HG03342 (cell line): Measurements from ENCODE around the gene NDUFA9.

Source experiments
- ATAC-seq: cut with Tn5 transposase; IDR thresholded peaks from one replicate; pipeline ENCODE4 v1.9.1; 2021; ENCODE audit warnings: mild to moderate bottlenecking, moderate library complexity; ENCODE audit not compliant: unreplicated experiment

Gene NDUFA9

DNA sequence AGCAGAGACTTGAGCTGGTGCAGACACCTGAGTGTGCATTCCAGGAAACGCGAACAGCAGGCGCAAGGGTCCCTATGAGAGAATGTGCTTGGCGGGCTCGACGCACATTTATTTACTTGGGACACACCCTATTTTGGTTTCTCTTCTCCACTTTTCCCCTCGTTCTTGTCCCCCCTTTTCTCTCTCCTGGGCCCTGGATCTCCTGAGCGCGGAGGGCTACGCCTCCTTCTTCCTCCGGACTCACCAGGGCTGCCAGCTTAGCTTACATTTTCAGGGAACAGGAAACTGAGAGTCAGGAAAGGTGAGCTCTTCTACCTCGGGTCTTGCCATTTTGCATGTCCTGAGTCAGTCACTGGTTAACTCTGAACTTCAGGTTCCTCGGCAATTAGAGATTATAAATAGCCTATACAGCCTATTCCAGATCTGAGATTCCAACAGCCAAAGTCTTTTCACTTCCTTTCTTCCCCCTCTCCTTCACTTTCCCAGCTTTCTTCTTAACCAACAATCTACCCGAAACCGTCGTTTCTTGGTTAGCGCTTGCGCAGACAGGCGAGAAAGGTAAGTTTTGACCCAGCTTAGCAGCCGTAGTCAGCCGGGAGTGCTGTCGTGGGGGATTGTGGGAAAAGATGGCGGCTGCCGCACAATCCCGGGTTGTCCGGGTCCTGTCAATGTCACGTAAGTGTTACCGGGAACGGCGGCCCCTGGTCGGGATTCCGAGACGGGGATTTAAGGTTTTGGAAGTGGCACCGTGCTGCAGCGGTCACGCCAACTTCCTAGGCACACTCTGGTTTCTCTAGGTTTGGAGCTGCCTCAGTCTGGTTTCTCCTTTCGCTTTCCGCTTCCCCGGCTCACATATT, at the start of gene NDUFA9, which contains the start of gene AKAP3:
Gene NDUFA9, plus strand, starts transcription at position 614 of the 857 bp plus-strand sequence. Its CDS starts 13 bp downstream, at position 627.
Gene AKAP3, minus strand, starts transcription at position 551 of the 857 bp plus-strand sequence. CDS start 10,855 bp downstream, outside the sequence.
- peak; percentile 87 for ATAC-seq

DNA sequence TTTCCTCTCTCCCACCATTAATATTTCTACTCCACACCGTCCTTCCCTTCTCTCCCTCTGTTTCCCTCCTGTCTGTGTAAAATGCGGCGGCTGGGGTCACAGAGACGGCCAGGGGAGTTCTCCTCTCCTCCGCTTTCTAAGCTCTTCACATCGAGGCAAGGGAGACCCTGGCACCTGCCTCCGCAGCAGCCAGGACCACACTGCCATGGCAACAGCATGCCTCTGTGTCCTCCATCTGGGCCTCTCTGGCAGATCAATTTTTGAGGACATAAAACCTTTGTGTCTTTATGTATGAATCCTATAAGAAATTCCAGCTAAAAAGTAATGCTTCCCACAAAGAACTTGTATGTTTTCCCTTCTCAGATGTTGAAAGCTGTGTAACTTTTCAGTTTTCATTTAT, 45.5 kb upstream of the NDUFA9 start:
- no peak for ATAC-seq

DNA sequence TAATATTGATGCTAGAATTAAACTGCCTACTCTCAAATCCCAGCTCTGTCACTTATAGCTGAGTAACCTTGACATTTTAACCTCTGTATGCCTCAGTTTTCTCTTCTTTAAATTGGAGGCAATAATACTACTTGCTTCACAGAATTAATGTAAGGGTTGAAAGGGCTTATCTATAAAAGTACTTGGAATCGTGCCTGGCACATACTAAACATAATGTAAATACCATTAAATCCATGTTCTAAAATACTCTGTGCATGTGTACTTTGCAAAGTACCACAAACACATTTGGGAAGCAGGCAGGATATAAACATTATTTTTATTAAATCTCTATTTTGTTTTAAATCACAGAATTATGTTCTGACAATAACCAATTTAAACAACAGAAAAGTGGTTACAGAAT, 45.0 kb upstream of the NDUFA9 start:
- ATAC-seq, result no peak

DNA sequence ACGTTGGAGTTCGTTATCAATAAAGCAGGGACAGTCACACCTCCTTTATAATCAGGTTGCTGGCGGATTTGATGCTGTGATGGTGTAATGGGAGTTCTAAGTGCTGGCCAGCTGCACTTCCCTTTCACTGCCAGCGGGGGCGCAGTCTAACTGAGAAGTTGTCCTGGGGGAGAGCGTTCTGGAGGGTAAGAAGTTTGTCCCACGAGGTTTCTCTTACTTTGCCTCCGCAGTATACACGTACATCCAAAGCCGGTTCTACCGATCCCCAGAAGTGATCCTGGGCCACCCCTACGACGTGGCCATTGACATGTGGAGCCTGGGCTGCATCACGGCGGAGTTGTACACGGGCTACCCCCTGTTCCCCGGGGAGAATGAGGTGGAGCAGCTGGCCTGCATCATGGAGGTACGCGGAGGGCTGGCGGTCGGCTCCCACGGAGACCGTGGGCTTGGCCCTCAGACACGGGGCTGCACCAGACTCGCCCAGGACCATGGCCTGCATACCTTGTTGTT, 44.2 kb upstream of the NDUFA9 start:
- peak; percentile 92 for ATAC-seq

DNA sequence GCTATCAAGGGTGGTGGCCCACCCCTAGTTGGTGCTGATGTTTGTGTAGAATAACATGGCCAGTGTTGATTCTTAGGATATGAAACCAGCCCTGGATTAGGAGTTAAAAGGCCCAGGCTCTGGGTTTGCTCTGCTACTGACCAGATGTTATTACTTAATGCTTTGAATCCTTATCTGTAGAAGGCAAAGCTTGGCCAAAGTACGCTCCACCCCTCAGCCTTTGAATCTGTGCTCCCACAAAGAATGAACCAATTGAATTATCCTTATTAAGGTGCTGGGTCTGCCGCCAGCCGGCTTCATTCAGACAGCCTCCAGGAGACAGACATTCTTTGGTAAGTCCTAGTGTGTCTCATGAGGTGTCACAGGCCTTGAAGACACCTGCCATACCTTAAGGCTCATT, 41.9 kb upstream of the NDUFA9 start:
- no peak for ATAC-seq

DNA sequence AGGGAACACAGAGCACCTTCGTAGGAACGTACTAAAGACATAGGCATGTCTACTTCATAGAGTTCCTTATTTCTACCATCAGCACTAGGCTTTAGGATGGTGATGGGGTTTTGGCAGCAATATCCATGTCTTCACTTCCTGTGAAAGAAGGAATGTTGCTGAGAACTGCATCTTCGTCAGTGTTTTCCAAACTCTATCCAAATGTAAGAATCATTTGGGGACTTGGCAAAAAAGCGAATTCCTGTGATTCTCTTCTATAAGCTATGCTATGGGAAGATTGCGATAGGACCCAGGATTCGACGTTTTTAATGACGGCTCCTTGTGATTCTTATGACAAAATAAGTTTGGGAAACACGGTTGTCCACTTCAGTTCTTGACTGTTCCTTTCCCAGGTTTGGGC, 39.8 kb upstream of the NDUFA9 start:
- ATAC-seq, result no peak

DNA sequence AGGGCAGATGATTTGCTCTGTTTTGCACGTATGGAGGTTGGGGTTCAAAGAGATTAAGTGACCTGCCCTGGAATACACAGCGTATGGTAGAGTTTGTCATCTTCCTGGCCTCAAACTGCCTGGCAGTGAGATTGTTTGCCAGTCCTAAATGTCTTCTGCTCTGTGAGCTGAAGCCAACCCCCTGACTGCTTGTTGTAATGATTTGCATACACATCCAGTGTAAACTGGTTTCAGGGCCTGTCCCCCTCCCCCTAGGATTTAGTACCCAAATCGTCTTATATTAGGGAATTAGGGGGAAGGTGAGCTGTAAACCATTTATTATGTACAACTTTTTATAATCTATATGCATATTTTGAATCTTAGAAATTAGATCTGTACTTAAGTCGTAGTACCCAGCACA, 38.4 kb upstream of the NDUFA9 start:
- ATAC-seq, result no peak

DNA sequence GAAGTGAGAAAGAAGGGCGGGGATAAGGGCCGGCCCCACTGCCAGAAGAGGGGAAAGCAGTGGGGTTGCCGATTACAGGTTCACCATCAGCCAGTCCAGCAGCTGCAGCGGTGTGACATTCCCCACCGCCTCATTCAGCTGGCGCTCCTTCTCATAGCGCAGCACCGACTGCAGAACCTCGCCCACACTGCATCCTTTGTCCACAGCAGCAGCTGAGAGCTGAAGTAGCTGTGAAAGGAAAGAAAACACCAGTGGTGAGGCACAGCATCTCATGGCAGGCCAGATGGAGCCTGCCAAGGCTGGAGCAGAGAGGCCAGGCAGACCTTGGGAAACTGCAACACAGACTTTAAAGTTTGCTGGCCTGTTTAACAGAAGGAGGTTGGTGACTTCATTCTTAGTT, 33.2 kb upstream of the NDUFA9 start:
- ATAC-seq, result no peak

DNA sequence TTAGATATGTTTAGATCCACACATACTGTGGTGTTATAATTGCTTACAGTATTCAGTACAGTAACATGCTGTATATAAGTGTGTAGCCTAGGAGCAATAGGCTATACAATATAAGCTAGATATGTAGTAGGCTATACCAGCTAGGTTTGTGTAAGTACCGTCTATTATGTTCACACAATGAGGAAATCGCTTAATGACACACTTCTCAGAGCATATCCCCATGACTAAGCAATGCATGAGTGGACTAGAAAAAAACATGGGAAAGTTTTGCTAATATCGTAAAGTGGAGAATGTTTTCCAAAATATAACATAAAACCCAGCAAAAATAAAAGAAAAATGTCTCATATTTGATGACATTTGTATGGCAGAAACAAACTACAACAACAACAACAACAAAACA, 27.4 kb upstream of the NDUFA9 start:
- no peak for ATAC-seq

DNA sequence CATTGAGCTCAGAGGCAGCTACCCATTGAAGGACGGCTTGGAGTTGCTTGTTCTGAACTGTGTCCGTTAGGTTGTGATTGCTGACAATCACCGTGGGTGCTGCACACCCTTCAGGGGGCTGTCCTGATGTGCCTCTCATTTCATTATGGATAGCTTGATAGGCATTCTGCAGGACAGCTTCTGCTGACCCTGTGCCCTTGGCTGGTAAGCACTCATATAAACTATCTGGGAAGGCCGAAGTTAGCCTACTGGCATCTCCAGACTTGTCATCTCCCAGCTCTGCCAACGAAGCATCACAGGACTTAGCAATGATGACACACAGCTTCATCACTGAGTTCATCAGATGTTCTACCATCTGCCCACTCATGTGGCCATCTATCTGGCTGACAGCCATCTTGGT, 22.4 kb upstream of the NDUFA9 start:
- ATAC-seq, result no peak

DNA sequence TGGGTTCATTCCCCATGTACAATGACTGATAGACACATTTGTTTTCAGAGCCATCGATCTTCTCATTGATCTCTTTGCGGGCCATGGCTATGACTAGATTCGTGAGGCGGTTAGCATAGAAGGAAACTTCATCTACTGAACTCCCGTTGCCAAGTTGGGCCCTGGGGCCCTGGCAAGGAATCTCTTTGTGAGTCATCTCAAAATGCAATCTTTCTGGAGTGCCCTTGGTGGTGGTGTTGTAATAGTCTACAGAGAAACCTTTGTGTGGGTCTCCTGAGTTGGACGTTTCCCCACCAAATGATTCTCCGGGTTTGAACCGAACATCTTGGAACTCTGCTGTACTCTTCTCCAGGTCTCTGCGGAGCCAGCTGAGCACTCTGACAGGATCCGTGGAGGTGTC, 20.5 kb upstream of the NDUFA9 start:
- no peak for ATAC-seq

DNA sequence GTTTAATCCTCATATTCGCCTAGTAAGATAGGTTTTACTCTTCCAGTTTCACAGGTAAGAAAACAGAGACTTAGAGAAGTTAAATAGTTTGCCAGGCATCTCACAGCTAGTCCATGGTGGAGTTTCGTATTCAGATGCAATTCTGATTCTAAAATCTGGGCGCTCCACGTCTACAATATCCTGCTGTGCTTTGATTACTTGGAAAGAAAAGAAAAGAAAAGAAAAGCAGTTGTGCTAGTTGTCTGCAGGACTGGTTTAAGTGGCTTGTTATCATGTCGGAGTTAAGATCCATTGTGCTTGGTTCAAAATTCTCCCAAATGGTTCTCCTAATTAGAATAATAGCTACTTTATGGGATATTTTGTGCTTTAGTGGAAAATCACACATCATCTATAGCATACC, 18.7 kb upstream of the NDUFA9 start:
- ATAC-seq, result no peak

DNA sequence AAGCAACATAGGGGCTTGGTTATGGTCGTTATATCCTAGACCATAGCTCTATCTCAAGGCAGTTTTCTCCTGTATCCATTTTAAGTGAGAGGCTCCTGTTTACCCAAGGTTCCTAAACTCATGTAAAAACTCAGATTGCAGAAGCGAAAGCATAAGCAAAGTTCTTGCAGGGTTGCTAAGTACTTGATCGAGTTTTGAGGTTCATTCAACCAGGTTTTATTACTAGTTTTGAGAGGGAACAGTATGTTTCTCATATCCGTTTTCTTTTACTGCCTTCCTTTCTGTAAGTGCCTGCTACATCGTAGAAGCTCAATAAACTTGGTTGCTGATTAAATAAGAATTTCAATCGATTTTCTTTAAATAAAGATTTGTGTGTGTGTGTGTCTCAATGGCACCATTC, 5.2 kb upstream of the NDUFA9 start:
- no peak for ATAC-seq

DNA sequence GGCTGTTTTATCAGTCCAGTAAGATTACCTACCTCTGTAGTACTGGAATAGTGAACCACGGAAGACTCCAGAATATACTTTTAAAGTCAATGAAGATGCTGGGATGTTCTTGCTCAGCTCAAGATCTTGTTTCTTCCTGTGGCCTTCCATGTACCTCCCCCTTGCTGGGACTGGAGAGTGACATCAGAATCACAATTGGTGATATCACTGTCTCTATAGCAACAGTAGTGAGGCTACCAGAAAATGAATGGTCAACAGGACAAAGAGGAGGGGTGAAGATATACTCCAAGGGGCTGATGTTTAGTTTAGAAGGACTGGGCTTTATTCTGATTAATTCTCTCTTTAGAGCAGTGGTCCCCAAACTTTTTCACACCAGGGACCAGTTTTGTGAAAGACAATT, 3.9 kb upstream of the NDUFA9 start:
- no peak for ATAC-seq

DNA sequence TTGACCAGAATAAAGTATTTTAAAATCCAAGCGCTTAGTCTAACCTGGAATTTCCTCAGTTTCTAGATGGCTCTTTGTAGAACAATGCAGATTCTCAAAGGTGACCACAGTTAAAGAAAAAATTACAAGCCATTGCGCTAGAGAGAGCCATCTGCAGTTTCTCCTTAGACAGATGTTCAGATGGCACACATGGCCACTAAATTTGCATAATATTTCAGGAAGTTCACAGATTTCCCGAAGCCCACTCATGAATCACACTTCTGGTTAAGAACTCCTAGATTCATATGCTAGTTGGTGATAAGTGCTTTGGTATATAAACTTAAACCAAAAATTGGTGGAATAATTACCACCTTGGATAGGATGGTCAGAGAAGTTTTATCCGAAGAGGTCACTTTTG, 812 bp upstream of the NDUFA9 start:
- no peak for ATAC-seq

DNA sequence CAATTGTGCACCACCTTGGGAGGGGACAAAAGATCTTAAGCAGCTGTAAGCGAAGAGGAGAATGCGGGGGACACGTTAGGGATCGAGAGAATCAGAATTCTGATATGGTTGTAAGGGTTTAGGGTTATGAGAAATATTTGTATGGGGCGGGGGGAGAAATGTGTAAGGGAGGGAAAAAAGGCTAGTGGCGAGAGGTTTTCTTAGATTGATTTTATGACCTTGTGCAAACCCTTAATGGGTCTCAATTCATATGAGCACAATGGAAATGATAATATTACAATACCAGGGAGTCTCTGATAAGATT, 396 bp downstream of the NDUFA9 start:
- ATAC-seq, result no peak

DNA sequence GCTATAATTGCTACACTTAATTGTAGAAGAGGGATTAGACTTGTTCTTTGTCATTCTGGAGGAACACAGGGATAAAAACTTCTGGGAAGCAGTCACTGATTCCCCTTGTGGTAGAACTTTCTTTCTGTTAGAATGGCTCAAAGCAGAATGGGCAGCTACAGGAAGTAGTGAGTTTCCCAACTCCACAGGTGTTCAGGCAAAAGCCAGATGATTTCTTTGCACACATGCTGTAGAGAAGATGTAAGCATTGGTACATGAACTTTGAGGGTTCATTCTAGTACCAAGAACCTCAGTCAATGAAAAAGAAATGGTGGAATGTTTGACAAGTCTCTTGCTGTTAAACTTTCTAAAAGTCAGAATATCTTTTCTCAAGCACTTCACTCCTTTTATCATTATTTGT, 4.3 kb downstream of the NDUFA9 start:
- ATAC-seq, result no peak

DNA sequence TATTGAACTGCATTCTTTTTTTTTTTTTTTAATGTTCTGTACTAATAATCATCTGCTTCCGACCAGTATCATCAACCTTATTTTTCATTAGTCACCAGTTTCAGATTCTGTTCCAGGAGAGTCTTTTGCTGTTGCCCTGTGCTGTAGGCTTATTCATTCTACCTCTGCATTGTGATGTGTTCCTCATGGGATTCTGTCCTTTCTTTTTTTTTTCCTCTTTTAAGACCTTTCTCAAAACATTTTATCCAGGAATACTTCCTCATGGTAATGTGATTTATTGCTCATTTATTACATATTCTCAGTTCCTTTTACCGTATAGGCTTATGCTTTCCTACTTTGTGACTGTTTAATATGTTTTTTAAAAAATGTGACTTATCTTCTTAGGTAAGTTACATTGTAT, 4.8 kb downstream of the NDUFA9 start:
- ATAC-seq, result no peak

DNA sequence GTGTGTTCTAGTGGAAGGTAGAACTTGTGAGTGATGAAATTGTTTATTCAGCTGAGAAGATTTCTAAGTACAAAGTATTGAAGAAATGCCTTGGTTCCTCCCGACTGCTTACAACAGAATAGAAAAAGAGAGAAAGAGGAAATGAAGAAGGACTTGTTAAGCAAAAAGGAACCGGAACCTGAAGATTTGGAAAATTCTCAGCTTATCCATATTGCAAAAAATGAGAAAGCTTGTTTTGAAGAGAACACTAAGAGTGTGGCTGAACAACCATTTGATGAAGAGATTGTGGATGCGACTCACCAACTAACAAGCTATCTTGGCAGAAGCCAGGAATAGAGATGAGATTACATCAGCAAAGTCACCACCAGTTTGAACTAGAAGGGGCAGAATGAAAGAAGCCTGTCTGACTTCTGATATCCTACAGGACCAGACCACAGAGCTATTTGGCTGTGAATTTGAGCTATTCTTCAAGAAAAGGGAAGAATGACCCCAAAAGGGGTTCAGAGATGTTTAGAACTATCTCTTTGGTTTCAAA, 15.1 kb downstream of the NDUFA9 start:
- ATAC-seq, result no peak

DNA sequence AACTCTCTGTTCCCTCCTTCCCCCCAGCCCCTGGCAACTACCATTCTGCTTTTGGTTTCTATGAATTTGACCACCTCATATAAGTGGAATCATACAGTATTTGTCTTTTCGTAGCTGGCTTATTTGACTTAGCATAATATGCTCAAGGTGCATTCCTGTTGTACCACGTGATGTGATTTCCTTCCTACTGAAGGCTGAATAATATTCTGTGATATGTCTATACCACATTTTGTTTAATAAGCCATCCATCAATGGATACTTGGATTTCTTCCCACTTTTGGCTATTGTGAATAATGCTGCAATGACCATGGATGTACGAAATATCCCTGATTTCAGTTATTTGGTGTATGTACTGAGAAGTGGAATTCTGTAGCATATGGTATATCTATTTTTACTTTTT, 16.3 kb downstream of the NDUFA9 start:
- ATAC-seq, result no peak

DNA sequence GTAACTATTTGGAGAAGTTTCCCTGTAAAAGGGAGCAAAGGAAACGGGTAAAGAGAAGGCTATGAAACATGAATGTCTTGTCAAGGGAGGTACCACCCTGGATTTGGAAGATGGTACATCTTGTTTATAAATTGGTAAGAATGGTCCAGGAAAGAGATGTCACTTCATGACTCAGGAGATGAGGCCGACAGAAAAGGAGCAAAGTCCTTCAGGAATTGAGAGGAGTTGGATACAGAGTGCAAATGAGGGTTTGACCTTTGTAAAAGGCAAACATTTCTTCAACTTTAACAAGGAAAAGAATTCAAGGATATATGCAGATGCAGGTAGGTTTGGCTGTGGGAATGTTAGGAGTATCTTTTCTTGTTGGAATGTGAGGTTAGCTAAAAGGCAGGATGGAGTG, 30.8 kb downstream of the NDUFA9 start:
- ATAC-seq, result no peak

DNA sequence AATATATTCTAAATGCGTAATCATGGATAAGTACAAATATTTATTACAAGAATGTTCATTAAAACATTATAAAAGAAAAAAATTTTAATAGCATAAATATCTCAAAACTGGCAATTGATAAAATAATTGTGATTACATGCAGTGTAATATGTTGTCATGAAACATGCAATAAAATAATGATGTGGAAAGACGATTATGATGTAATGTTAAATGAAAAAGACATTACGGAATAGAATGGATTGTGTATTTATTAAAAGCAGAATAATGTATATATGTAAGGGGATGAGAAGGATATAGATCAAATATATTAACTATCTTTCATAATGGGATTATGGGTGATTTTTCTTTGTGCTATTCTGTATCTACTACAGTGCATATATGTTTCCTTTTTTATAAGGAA, 32.8 kb downstream of the NDUFA9 start:
- no peak for ATAC-seq

DNA sequence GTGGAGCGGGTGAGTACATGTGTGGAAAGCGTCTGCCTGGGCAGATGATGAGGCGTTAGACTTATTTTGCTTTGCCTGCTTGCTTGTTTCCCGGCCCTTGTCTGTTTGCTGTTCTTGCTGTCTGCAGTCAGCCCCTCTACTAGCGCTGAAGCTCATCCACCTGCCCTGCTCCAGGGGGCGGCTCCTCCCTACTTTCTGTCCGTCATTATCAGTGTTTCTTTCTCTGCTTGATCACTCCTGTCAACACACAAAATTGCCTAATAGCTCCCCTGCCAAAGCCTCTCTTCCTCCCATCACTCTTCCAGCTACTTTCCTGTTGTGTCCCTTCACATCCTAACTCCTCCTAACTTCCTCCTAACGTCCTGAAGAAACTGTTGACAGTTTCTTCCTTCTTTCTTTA, 36.4 kb downstream of the NDUFA9 start:
- ATAC-seq, result no peak
